Activated naive CD4-positive, alpha-beta T cell treated with anti-CD3 and anti-CD28 coated beads, Interleukin-2, amount 50 U/mL, for 24 hours (primary cell): ENCODE measurements around the gene TMEM39B.

Experiments
- H3K27ac Mint-ChIP-seq: one replicate; pipeline ENCODE4 v1.8.0; 2021; ENCODE audit warnings: mild to moderate bottlenecking, mixed read lengths
- H3K27me3 Mint-ChIP-seq: one replicate; pipeline ENCODE4 v1.8.0; 2021; ENCODE audit warnings: mixed read lengths
- H3K36me3 Mint-ChIP-seq: one replicate; pipeline ENCODE4 v1.8.0; 2021; ENCODE audit warnings: mixed read lengths
- H3K4me1 Mint-ChIP-seq: one replicate; pipeline ENCODE4 v1.8.0; 2021; ENCODE audit warnings: mixed read lengths
- H3K4me3 Mint-ChIP-seq: one replicate; pipeline ENCODE4 v1.8.0; 2021; ENCODE audit warnings: mild to moderate bottlenecking, mixed read lengths
- H3K9me3 Mint-ChIP-seq: one replicate; pipeline ENCODE4 v1.8.0; 2021; ENCODE audit warnings: mixed read lengths

The TMEM39B gene

GRCh38 chr1:32072622-32073298, at the start of gene TMEM39B:
TSS of gene TMEM39B (plus strand) at chr1:32072939. CDS start at chr1:32073048, 109 bp downstream.
- H3K27ac Mint-ChIP-seq, result peak within 1 kb of the TSS; percentile 71
- no peaks in the 10 kb centered on the region for H3K9me3 Mint-ChIP-seq
- peak within 1 kb of the TSS; percentile 88 for H3K4me3 Mint-ChIP-seq
- no peaks in the 10 kb centered on the region for H3K27me3 Mint-ChIP-seq
- peaks cover 1% of the 10 kb centered on the region for H3K36me3 Mint-ChIP-seq
- peaks cover 45% of the 10 kb centered on the region for H3K4me1 Mint-ChIP-seq

- Mint-ChIP-seq H3K36me3 (no peaks in the 10 kb centered on the region), H3K9me3 (no peaks in the 10 kb centered on the region), H3K4me3 (no peak overlapping the region), H3K27me3 (no peaks in the 10 kb centered on the region), H3K4me1 (peaks cover 58% of the 10 kb centered on the region), H3K27ac (no peak overlapping the region)
These were observed 49.4 kb upstream of the TMEM39B start for GRCh38 chr1:32023351-32023750.

GRCh38 chr1:32025515-32025914, 47.2 kb upstream of the TMEM39B start:
- Mint-ChIP-seq H3K9me3 (no peaks in the 10 kb centered on the region), H3K4me1 (peaks cover 61% of the 10 kb centered on the region), H3K27me3 (no peaks in the 10 kb centered on the region), H3K27ac (no peak overlapping the region), H3K36me3 (peaks cover 5% of the 10 kb centered on the region), H3K4me3 (no peak overlapping the region)

- peaks cover 42% of the 10 kb centered on the region for H3K4me1 Mint-ChIP-seq
These were observed 44.0 kb upstream of the TMEM39B start for GRCh38 chr1:32028746-32029145.

GRCh38 chr1:32031578-32032274, 41.0 kb upstream of the TMEM39B start:
- Mint-ChIP-seq H3K9me3 (no peaks in the 10 kb centered on the region), H3K4me1 (peaks cover 46% of the 10 kb centered on the region), H3K27ac (peak overlapping the region; percentile 41), H3K27me3 (no peaks in the 10 kb centered on the region), H3K36me3 (peaks cover 13% of the 10 kb centered on the region), H3K4me3 (no peak overlapping the region)

More at GRCh38 chr1:32028746-32029145, 44.0 kb upstream of the TMEM39B start:
- peaks cover 6% of the 10 kb centered on the region for H3K36me3 Mint-ChIP-seq
- H3K9me3 Mint-ChIP-seq, result no peaks in the 10 kb centered on the region
- no peak overlapping the region for H3K4me3 Mint-ChIP-seq
- no peaks in the 10 kb centered on the region for H3K27me3 Mint-ChIP-seq
- H3K27ac Mint-ChIP-seq, result no peak overlapping the region

GRCh38 chr1:32032275-32032615, 40.5 kb upstream of the TMEM39B start:
- Mint-ChIP-seq H3K27ac (no peak overlapping the region), H3K9me3 (no peaks in the 10 kb centered on the region), H3K36me3 (peaks cover 13% of the 10 kb centered on the region), H3K4me3 (no peak overlapping the region), H3K4me1 (peaks cover 43% of the 10 kb centered on the region), H3K27me3 (no peaks in the 10 kb centered on the region)

GRCh38 chr1:32035119-32035518, 37.6 kb upstream of the TMEM39B start:
- Mint-ChIP-seq H3K4me3 (no peak overlapping the region), H3K27me3 (no peaks in the 10 kb centered on the region), H3K4me1 (peaks cover 26% of the 10 kb centered on the region), H3K9me3 (no peaks in the 10 kb centered on the region), H3K36me3 (peaks cover 19% of the 10 kb centered on the region), H3K27ac (peak overlapping the region; percentile 93)

- Mint-ChIP-seq H3K27me3 (no peaks in the 10 kb centered on the region), H3K36me3 (peaks cover 12% of the 10 kb centered on the region), H3K4me3 (no peak overlapping the region), H3K4me1 (peaks cover 2% of the 10 kb centered on the region), H3K9me3 (no peaks in the 10 kb centered on the region), H3K27ac (peak overlapping the region; percentile 14)
These were observed 32.0 kb upstream of the TMEM39B start for GRCh38 chr1:32040711-32041110.

- Mint-ChIP-seq H3K27me3 (no peaks in the 10 kb centered on the region), H3K4me3 (no peak overlapping the region), H3K27ac (no peak overlapping the region), H3K9me3 (no peaks in the 10 kb centered on the region), H3K4me1 (no peaks in the 10 kb centered on the region), H3K36me3 (peaks cover 10% of the 10 kb centered on the region)
These were observed 30.4 kb upstream of the TMEM39B start for GRCh38 chr1:32042330-32042729.

GRCh38 chr1:32044234-32044633, 28.5 kb upstream of the TMEM39B start:
- H3K27ac Mint-ChIP-seq, result no peak overlapping the region
- no peaks in the 10 kb centered on the region for H3K9me3 Mint-ChIP-seq
- no peak overlapping the region for H3K4me3 Mint-ChIP-seq
- no peaks in the 10 kb centered on the region for H3K27me3 Mint-ChIP-seq
- peaks cover 9% of the 10 kb centered on the region for H3K36me3 Mint-ChIP-seq
- H3K4me1 Mint-ChIP-seq, result no peaks in the 10 kb centered on the region

GRCh38 chr1:32045772-32046171, 27.0 kb upstream of the TMEM39B start:
- no peaks in the 10 kb centered on the region for H3K27me3 Mint-ChIP-seq
- peaks cover 8% of the 10 kb centered on the region for H3K4me1 Mint-ChIP-seq
- H3K27ac Mint-ChIP-seq, result no peak overlapping the region
- peaks cover 5% of the 10 kb centered on the region for H3K36me3 Mint-ChIP-seq
- H3K9me3 Mint-ChIP-seq, result no peaks in the 10 kb centered on the region
- H3K4me3 Mint-ChIP-seq, result no peak overlapping the region

GRCh38 chr1:32047701-32048100, 25.0 kb upstream of the TMEM39B start:
- Mint-ChIP-seq H3K27ac (no peak overlapping the region), H3K4me1 (peaks cover 8% of the 10 kb centered on the region), H3K36me3 (peaks cover 9% of the 10 kb centered on the region), H3K27me3 (no peaks in the 10 kb centered on the region), H3K9me3 (no peaks in the 10 kb centered on the region), H3K4me3 (no peak overlapping the region)

GRCh38 chr1:32048440-32048839, 24.3 kb upstream of the TMEM39B start:
- peaks cover 9% of the 10 kb centered on the region for H3K36me3 Mint-ChIP-seq
- no peaks in the 10 kb centered on the region for H3K9me3 Mint-ChIP-seq
- no peak overlapping the region for H3K27ac Mint-ChIP-seq
- H3K4me1 Mint-ChIP-seq, result peaks cover 8% of the 10 kb centered on the region
- H3K27me3 Mint-ChIP-seq, result no peaks in the 10 kb centered on the region
- no peak overlapping the region for H3K4me3 Mint-ChIP-seq

GRCh38 chr1:32051706-32052105, 21.0 kb upstream of the TMEM39B start:
- Mint-ChIP-seq H3K9me3 (no peaks in the 10 kb centered on the region), H3K4me3 (no peak overlapping the region), H3K4me1 (peaks cover 8% of the 10 kb centered on the region), H3K27me3 (no peaks in the 10 kb centered on the region), H3K36me3 (peaks cover 8% of the 10 kb centered on the region), H3K27ac (peak overlapping the region; percentile 36)

GRCh38 chr1:32052887-32053286, 19.9 kb upstream of the TMEM39B start:
- Mint-ChIP-seq H3K4me3 (no peak overlapping the region), H3K9me3 (no peaks in the 10 kb centered on the region), H3K27ac (no peak overlapping the region), H3K36me3 (peaks cover 6% of the 10 kb centered on the region), H3K27me3 (no peaks in the 10 kb centered on the region), H3K4me1 (peaks cover 8% of the 10 kb centered on the region)

- Mint-ChIP-seq H3K27me3 (no peaks in the 10 kb centered on the region), H3K27ac (no peak overlapping the region), H3K4me3 (no peak overlapping the region), H3K9me3 (no peaks in the 10 kb centered on the region), H3K36me3 (peaks cover 10% of the 10 kb centered on the region), H3K4me1 (peaks cover under 1% of the 10 kb centered on the region)
These were observed 17.3 kb upstream of the TMEM39B start for GRCh38 chr1:32055416-32055815.
